ENCODE data around the gene PGM3.

DNA sequence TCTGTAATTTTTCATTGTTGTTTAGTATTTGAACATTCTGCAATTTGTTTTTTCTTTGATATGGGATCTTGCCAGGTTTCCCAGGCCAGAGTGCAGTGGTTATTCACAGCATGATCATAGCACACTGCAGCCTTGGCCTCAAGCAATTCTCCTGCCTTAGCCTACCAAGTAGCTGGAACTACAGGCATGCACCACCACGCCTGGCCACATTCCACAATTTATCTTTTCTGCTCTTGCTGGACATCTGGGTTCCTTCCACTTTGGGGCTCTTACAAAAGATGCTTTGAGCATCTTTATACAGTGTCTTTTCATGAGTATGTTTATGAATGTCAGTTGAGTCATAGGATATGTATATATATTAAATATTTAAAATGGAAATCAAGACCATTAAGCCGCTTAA, 42.0 kb downstream of the PGM3 start:
- TF ChIP-seq SUZ12 (IDR thresholded peaks at IDR 0.05; ENCODE audit: extremely low read depth, insufficient read depth, insufficient read length) (no peak), YY1 (IDR thresholded peaks at IDR 0.05; ENCODE audit: insufficient read depth, insufficient read length) (no peak)

Data from NT2/D1 (cell line).